Measurements from ENCODE around the gene ZKSCAN1.

GRCh38 chr7:100059251-100059739 lies 43.9 kb downstream of the ZKSCAN1 start:
- TF ChIP-seq CTCF (IDR thresholded peaks at IDR 0.05): no peak
- no peak for TF ChIP-seq POLR2A (IDR thresholded peaks at IDR 0.05)

All from Peyer's patch (tissue), 4 donors.